ENCODE results near the gene MATR3.

DNA sequence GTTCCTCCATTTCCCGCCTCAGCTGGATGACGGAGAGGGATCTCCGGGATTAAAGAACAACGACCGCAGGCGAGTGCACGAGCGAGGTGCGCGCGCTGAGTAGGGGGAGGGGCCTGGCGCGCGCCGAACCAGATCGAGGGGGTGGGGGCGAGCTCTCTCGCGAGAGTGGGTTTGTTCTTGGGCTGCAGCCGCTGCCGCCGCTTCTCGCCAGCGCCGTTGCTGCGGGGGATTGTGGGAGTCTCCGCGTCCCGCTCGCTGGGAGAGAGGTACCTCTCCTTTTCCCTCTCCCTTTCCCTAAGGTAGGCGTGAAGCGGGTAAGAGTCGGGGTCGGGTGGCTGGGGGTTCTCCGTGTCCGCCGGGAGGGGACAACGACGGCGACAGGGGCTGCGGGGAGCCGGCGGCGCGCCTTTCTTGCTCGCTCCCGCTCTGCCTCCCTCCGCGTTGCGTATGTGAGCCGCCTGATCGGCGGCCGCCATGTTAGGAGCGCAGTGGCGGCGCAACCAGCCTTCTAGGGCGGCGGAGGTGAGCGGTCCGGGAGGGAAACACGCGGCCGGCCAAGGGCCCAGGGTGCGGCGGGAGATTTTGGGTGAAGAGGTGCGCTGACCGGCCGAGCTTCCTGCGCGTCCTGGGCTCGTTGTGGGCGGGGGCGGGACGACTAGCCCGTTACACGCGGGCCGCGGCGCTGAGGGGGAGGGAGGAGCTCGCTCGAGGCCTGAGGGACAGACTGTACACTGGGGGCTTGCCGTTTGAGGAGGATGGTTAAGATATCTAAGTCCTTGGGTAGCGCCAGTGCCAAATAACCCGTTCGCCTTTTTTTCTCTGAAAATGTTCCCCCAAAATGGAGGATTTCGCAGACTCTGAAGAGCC lies at the start of gene MATR3:
- TF ChIP-seq, protein P1, sequence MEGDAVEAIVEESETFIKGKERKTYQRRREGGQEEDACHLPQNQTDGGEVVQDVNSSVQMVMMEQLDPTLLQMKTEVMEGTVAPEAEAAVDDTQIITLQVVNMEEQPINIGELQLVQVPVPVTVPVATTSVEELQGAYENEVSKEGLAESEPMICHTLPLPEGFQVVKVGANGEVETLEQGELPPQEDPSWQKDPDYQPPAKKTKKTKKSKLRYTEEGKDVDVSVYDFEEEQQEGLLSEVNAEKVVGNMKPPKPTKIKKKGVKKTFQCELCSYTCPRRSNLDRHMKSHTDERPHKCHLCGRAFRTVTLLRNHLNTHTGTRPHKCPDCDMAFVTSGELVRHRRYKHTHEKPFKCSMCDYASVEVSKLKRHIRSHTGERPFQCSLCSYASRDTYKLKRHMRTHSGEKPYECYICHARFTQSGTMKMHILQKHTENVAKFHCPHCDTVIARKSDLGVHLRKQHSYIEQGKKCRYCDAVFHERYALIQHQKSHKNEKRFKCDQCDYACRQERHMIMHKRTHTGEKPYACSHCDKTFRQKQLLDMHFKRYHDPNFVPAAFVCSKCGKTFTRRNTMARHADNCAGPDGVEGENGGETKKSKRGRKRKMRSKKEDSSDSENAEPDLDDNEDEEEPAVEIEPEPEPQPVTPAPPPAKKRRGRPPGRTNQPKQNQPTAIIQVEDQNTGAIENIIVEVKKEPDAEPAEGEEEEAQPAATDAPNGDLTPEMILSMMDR (optimal IDR thresholded peaks at IDR 0.05 in 1 of 3, IDR thresholded peaks at IDR 0.05 in 1 of 3, conservative IDR thresholded peaks at IDR 0.05 in 1 of 3; ENCODE audit: extremely low read depth in 1 of 3, insufficient read depth in 2 of 3, low read length in 3 of 3): no peak
- no peak for TF ChIP-seq EZH2 (IDR thresholded peaks at IDR 0.05; ENCODE audit: low read length)
